PC-3 (cell line): Measurements from ENCODE around the gene VAMP7. TPM values are rescaled to one million over a fixed set of nuclear protein-coding genes. Genes with fewer than 3 reads are reported as not detected.

Experiments used
- ATAC-seq: fragments of 200-7000 bp; cut with Tn5 transposase; 2 replicates; pipeline ENCODE4 v1.9.1; 2020; ENCODE audit warnings: mild to moderate bottlenecking, moderate library complexity
- BruUV-seq: library from RNA; stranded (reverse); fragments of 400-500 nt; replicated peaks from 2 replicates; lab custom pipeline; 2021; lab: Mats Ljungman, UMichigan
- CTCF ChIA-PET: fragments of 300-600 bp; sonication (Branson Sonifier 250); formaldehyde crosslinking; loops from one replicate; lab custom pipeline; 2022; ENCODE audit warnings: antibody characterized with exemption; lab: Charles Lee
- POLR2A ChIA-PET: fragments of 300-600 bp; sonication (Branson Sonifier 250); formaldehyde crosslinking; loops from one replicate; lab custom pipeline; 2022; ENCODE audit warnings: antibody characterized with exemption; ENCODE audit not compliant: unreplicated experiment; lab: Charles Lee
- DNase-seq: peaks from one replicate; pipeline ENCODE4 v3.0.0-alpha.2; 2015
- H2AFZ ChIP-seq: fragments of 300-600 bp; sonication (generic); 2 replicates; pipeline ENCODE4 v1.6.0; 2016; ENCODE audit warnings: antibody characterized with exemption, low read length
- H3F3A ChIP-seq: fragments of 300-600 bp; sonication (generic); one replicate; pipeline ENCODE4 v1.6.0; 2017; ENCODE audit warnings: antibody characterized with exemption, low read length, control low read depth, mild to moderate bottlenecking; ENCODE audit not compliant: unreplicated experiment
- H3K27ac ChIP-seq: fragments of 300-600 bp; sonication (generic); 2 replicates; pipeline ENCODE4 v1.5.1; 2016; ENCODE audit warnings: mild to moderate bottlenecking, low read length
- H3K27me3 ChIP-seq: fragments of 300-600 bp; sonication (generic); 2 replicates; pipeline ENCODE4 v1.6.1; 2016; ENCODE audit warnings: low read length, mixed read lengths
- H3K36me3 ChIP-seq: fragments of 300-600 bp; sonication (generic); 2 replicates; pipeline ENCODE4 v1.6.1; 2016; ENCODE audit warnings: low read depth, mixed run types, low read length, mixed read lengths
- H3K4me1 ChIP-seq: fragments of 300-600 bp; sonication (generic); 2 replicates; pipeline ENCODE4 v1.5.1; 2016; ENCODE audit warnings: low read length; ENCODE audit not compliant: insufficient read depth
- H3K4me2 ChIP-seq: fragments of 300-600 bp; sonication (generic); 2 replicates; pipeline ENCODE4 v1.6.0; 2016; ENCODE audit warnings: low read length
- H3K4me3 ChIP-seq: fragments of 300-600 bp; sonication (generic); 2 replicates; pipeline ENCODE4 v1.5.1; 2016; ENCODE audit warnings: mild to moderate bottlenecking, low read length, mixed read lengths
- H3K79me2 ChIP-seq: fragments of 300-600 bp; sonication (generic); 2 replicates; pipeline ENCODE4 v1.6.1; 2017; ENCODE audit warnings: low read length, mixed read lengths
- H3K9ac ChIP-seq: fragments of 300-600 bp; sonication (generic); 2 replicates; pipeline ENCODE4 v1.6.0; 2016; ENCODE audit warnings: mild to moderate bottlenecking, low read length
- H3K9me2 ChIP-seq: fragments of 300-600 bp; sonication (generic); replicated peaks from 2 replicates; pipeline ENCODE4 v1.6.1; 2016; ENCODE audit warnings: mixed run types, low read length, mixed read lengths
- H3K9me3 ChIP-seq: fragments of 300-600 bp; sonication (generic); 2 replicates; pipeline ENCODE4 v1.6.1; 2016; ENCODE audit warnings: low read length, mixed read lengths
- H4K20me1 ChIP-seq: fragments of 300-600 bp; sonication (generic); 2 replicates; pipeline ENCODE4 v1.6.1; 2016; ENCODE audit warnings: low read length, mixed read lengths
- EZH2 ChIP-seq: fragments of 300-600 bp; sonication (generic); IDR thresholded peaks from one replicate; pipeline ENCODE4 v1.6.1; 2017; ENCODE audit warnings: antibody characterized with exemption, mild to moderate bottlenecking, low read length; ENCODE audit not compliant: unreplicated experiment
- EZH2phosphoT487 ChIP-seq: fragments of 300-600 bp; sonication (generic); IDR thresholded peaks from 2 replicates; pipeline ENCODE4 v1.6.1; 2018; ENCODE audit warnings: mild to moderate bottlenecking, antibody characterized with exemption, low read length, borderline replicate concordance
- intact Hi-C: fragments of 100-400 bp; cut with micrococcal nuclease; formaldehyde crosslinking; loops from 2 replicates; pipeline ENCODE4 v1.9.0; 2023
- total RNA-seq: library from RNA; depleted of rRNA; stranded (reverse); fragments of >200 nt; gene quantifications from 2 replicates; pipeline ENCODE4 v1.2.3, GENCODE V29; 2014
- TF ChIP-seq, protein P1 (sequence below): fragments of 300-600 bp; sonication (generic); conservative IDR thresholded peaks from 2 replicates; pipeline ENCODE4 v1.5.1; 2017; ENCODE audit warnings: antibody characterized with exemption, low read depth, mild to moderate bottlenecking, low read length

The VAMP7 gene
- total RNA-seq, 1 experiment from 2014 or later = 37.5 TPM

- intact Hi-C loops = no loop called here
- no peaks in the 10 kb centered on the region for H3K4me1 ChIP-seq
- H3K9me2 ChIP-seq = no peaks in the 10 kb centered on the region
- no peak overlapping the region for H3K9ac ChIP-seq
- no peaks in the 10 kb centered on the region for H3K79me2 ChIP-seq
- no peak overlapping the region for H2AFZ ChIP-seq
- no peaks in the 10 kb centered on the region for H3K27me3 ChIP-seq
- H3F3A ChIP-seq = no peaks in the 10 kb centered on the region
- H3K4me2 ChIP-seq = no peak overlapping the region
- no peak overlapping the region for H3K27ac ChIP-seq
- TF ChIP-seq, protein P1, sequence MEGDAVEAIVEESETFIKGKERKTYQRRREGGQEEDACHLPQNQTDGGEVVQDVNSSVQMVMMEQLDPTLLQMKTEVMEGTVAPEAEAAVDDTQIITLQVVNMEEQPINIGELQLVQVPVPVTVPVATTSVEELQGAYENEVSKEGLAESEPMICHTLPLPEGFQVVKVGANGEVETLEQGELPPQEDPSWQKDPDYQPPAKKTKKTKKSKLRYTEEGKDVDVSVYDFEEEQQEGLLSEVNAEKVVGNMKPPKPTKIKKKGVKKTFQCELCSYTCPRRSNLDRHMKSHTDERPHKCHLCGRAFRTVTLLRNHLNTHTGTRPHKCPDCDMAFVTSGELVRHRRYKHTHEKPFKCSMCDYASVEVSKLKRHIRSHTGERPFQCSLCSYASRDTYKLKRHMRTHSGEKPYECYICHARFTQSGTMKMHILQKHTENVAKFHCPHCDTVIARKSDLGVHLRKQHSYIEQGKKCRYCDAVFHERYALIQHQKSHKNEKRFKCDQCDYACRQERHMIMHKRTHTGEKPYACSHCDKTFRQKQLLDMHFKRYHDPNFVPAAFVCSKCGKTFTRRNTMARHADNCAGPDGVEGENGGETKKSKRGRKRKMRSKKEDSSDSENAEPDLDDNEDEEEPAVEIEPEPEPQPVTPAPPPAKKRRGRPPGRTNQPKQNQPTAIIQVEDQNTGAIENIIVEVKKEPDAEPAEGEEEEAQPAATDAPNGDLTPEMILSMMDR = no peak
- no peak for TF ChIP-seq EZH2
- no peak for TF ChIP-seq EZH2phosphoT487
- CTCF ChIA-PET = no interaction called here
- H3K9me3 ChIP-seq = no peaks in the 10 kb centered on the region
- H3K36me3 ChIP-seq = no peaks in the 10 kb centered on the region
- ATAC-seq (no peak), DNase-seq (no peak)
- no peaks in the 10 kb centered on the region for H4K20me1 ChIP-seq
- BruUV-seq = no TSS peak
- POLR2A ChIA-PET = no interaction called here
- H3K4me3 ChIP-seq = no peak overlapping the region
Observed at GRCh38 chrX:155962906-155963305, 81.8 kb downstream of the VAMP7 start.

DNA sequence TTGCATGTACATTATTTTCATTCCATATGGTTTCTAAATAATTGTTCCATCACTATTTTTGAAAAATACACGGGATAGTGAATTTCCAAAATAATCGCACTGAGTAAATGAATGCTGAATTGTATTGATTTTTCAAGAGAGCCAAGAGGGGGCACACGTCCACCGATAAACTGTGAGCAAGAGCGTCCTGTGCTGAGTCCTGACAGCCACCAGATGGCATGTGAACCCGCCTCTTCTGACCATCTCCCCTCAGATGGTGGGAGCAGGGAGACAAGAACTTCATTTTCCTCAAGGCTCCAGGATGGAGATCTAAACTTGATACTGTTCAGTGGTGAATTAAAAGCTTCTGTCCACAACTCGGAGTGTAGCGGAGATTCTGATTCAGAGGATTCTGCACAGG lies 85.7 kb downstream of the VAMP7 start:
- Histone ChIP-seq H3K9me3 (no peaks in the 10 kb centered on the region), H4K20me1 (no peaks in the 10 kb centered on the region), H2AFZ (no peak overlapping the region), H3K27me3 (no peaks in the 10 kb centered on the region), H3K36me3 (no peaks in the 10 kb centered on the region), H3K79me2 (no peaks in the 10 kb centered on the region), H3K4me2 (no peak overlapping the region), H3K9me2 (no peaks in the 10 kb centered on the region), H3F3A (no peaks in the 10 kb centered on the region), H3K9ac (no peak overlapping the region), H3K27ac (no peak overlapping the region), H3K4me1 (no peaks in the 10 kb centered on the region), H3K4me3 (no peak overlapping the region)
- DNase-seq (peak; percentile 59), ATAC-seq (peak; percentile 84)
- no peak for TF ChIP-seq EZH2
- TF ChIP-seq, protein P1 = peak; percentile 83
- intact Hi-C loops = no loop called here
- POLR2A ChIA-PET = no interaction called here
- no TSS peak for BruUV-seq
- CTCF ChIA-PET = no interaction called here

GRCh38 chrX:155967653-155968325 lies 86.6 kb downstream of the VAMP7 start:
- Histone ChIP-seq H3K4me1 (no peaks in the 10 kb centered on the region), H2AFZ (no peak overlapping the region), H3K27ac (no peak overlapping the region), H3K36me3 (no peaks in the 10 kb centered on the region), H3K4me3 (no peak overlapping the region), H3K9ac (no peak overlapping the region), H3F3A (no peaks in the 10 kb centered on the region), H3K4me2 (no peak overlapping the region), H3K27me3 (no peaks in the 10 kb centered on the region), H4K20me1 (no peaks in the 10 kb centered on the region), H3K9me3 (no peaks in the 10 kb centered on the region), H3K79me2 (no peaks in the 10 kb centered on the region), H3K9me2 (no peaks in the 10 kb centered on the region)
- ChIA-PET CTCF (no interaction called here), POLR2A (no interaction called here)
- intact Hi-C loops = no loop called here
- ATAC-seq (no peak), DNase-seq (no peak)
- TF ChIP-seq EZH2 (no peak), EZH2phosphoT487 (no peak)
- TF ChIP-seq, protein P1 = no peak
- BruUV-seq = no TSS peak
